GM12875 (cell line): ENCODE data around the gene ATP11C.

ENCODE experiments used
- H3K4me3 ChIP-seq: one replicate; pipeline ENCODE4 v1.5.1; 2011; ENCODE audit warnings: low read depth, low read length, control low read depth
- TF ChIP-seq, protein P1 (sequence below): IDR thresholded peaks from 2 replicates; pipeline ENCODE4 v1.5.1; 2011; ENCODE audit warnings: low read depth, mild to moderate bottlenecking, control low read depth, inconsistent platforms, low read length, moderate library complexity, borderline replicate concordance; ENCODE audit not compliant: insufficient read depth

ATP11C gene

DNA sequence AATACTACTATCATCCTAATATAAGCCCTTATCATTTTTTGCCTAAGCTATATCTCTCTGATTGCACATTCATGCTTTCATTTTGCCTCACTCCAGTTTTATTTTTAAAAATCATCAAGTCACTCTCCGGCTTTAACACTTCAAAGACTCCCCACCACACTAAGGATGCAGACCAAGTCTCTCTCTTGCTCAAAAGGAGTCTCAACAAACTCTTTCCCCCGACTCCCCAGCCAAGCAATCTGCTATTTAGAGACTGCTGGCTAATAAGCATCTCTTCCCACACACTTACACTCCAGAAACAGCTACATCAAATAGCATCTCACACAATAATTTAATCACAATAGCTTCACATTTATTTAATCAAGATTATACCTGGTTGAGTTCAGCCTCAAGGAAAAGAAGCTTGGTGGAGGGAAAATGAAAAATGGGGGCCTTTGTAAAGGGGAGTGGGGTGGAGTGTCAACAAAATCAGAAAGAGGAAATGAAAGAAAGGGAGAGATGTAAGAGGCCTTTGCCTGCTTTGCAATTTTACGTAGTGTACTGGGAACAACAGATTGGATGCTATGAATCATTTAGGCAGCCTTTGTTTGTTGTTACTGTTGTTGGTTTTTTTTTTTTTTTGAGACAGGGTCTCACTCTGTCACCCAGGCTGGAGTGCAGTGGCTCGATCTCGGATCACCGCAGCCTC lies 120.8 kb downstream of the ATP11C start:
- H3K4me3 ChIP-seq: no peak overlapping the region
- TF ChIP-seq, protein P1, sequence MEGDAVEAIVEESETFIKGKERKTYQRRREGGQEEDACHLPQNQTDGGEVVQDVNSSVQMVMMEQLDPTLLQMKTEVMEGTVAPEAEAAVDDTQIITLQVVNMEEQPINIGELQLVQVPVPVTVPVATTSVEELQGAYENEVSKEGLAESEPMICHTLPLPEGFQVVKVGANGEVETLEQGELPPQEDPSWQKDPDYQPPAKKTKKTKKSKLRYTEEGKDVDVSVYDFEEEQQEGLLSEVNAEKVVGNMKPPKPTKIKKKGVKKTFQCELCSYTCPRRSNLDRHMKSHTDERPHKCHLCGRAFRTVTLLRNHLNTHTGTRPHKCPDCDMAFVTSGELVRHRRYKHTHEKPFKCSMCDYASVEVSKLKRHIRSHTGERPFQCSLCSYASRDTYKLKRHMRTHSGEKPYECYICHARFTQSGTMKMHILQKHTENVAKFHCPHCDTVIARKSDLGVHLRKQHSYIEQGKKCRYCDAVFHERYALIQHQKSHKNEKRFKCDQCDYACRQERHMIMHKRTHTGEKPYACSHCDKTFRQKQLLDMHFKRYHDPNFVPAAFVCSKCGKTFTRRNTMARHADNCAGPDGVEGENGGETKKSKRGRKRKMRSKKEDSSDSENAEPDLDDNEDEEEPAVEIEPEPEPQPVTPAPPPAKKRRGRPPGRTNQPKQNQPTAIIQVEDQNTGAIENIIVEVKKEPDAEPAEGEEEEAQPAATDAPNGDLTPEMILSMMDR: no peak

DNA sequence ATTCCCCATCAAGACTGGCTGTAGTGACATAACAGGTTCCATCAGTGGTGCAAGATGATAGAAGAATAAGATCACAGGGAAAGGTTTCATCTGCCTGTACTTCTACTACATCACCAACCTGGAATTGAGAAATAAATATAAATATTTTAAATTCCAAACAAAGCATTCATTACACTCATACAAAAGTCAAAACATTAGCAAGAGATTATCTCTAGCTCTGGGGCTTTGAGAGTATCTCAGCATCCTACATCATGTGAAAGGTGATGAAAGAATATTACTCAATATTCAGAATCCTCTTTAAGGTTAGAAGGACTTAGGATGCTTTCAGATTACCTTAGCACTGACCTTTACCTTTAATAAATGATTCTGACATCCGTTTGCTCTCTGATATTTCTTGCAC lies 128.4 kb downstream of the ATP11C start:
- TF ChIP-seq, protein P1: no peak
- H3K4me3 ChIP-seq: no peak overlapping the region

DNA sequence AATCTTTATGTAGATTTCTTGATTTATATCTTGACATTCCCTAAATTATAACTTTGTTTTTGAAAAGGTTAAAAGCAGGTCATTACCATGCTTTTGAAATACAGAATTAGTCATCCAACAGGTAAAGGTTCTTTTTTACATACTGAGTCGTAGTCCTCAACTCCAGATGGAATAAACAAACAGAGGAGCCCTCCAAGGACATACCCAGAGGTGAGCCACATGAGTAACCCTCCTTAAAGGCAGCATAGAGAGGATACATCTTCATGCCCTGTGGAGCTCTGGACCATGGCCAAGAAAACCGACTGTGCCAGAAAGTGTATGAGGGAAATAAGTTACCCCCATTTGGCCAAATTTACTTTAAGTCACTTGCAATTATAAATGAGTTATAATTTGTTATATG lies 129.6 kb downstream of the ATP11C start:
- TF ChIP-seq, protein P1: no peak
- no peak overlapping the region for H3K4me3 ChIP-seq

DNA sequence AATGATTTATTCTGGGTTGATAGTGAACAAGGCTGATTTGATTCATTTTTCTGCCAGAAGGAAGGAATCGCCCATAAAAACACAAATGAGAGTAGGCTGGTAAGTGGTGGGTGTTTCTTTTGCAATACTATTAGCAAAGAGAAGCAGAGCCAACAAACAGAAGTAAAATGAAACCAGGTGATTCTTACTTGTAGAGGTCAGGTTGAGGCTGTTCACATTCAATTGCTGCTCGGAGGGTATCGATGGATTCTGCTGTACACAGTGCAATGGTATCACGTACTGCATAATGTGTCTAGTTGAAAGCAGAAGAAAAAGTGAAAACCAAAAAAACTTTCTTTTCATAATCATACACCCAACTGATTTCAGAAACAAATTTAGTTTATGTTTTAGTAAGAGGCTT lies 130.8 kb downstream of the ATP11C start:
- H3K4me3 ChIP-seq: no peak overlapping the region
- TF ChIP-seq, protein P1: no peak

DNA sequence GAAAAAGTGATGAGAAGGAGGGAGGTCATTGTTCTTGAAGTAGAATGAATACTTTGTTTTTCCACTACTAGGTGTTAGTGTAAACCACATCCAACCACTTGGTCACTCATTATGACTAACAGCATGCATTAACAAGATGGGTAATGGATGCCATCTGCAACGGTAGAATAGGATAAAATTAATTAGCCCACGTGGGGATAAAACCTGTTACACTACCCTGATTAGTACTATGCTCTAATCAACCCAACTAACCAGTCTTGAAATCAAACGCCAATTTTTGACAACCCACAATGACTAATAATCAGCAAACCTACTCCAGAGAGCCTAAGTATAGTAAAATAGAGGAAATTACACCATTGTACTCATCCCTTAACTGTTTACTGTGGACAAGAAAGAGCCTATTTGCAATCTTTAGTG lies 131.4 kb downstream of the ATP11C start:
- H3K4me3 ChIP-seq: no peak overlapping the region
- TF ChIP-seq, protein P1: no peak

DNA sequence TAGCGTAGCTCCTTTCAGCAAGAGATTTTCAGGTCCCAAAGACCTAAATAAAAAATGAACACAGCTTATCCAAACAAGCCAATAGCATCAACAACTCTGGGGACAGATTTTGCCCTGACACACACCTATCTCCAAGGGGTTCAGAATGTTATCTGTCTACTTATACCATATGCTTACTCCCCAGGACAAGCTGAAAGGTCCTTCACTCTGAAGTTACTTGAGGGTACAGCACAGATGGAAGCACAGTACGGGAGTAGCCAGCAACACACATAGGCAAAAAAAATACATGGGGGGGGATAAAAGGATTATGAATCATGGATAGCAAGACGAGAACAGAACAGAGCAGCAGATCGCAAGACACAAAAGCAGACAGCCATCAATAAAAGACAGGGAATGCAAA lies 134.2 kb downstream of the ATP11C start:
- H3K4me3 ChIP-seq: no peak overlapping the region
- TF ChIP-seq, protein P1: no peak

DNA sequence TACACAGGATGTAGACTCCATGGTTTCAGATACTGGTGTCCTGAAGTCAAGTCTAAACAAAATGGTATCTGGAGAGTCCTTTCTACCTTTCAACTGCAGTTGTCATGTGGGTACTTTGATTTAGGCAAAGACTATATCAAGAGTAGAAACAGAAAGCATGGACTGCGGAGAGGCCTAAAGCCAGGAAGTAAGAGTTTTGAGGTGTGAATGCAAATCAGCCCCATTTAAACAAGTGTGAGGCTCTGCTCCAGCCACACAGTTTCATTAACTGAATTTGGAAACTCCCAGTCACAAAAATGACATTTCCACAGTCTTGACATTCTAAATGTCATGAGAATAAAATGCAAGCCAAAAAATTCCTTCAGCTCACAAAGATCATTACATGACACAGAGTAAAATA lies 137.7 kb downstream of the ATP11C start:
- no peak overlapping the region for H3K4me3 ChIP-seq
- TF ChIP-seq, protein P1: no peak
